Measurements from ENCODE around the gene RFX3.

Gene RFX3

DNA sequence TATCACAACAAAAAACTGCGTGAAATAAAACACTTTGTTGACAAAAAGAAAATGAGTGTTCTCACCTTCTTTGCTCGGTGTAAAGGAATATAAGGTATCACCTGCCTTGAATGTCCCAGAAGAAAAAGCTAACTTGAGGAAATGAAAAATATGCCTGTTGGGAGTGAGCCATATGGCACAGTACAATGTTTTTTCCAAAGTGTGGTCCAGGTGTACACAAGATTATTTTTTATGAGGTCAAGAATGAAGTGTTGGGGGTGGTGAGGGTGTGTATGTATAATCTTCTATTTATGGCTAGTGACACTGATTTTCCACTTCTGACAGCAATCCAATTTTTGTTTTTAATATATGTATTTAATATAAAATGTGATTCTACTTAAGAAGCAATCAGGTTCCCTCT lies 134.4 kb downstream of the RFX3 start:
- no peaks in the 10 kb centered on the region for H3K27me3 ChIP-seq (ENCODE audit: insufficient read depth, low read length)
- H3K4me3 ChIP-seq (ENCODE audit: low read length), result no peak overlapping the region
- H3K4me1 ChIP-seq (ENCODE audit: insufficient read depth, low read length), result no peaks in the 10 kb centered on the region
- peaks cover 30% of the 10 kb centered on the region; the same call in 1 of the 2 replicates for H3K36me3 ChIP-seq (ENCODE audit: insufficient read depth, low read length)
- WGBS, result 98% methylated on average over 2 of the region's 2 CpGs
- no peak overlapping the region for H3K27ac ChIP-seq (ENCODE audit: low read depth, low read length)
- H3K9ac ChIP-seq (ENCODE audit: low read depth, low read length), result no peak overlapping the region
- 0 out of 2 replicates have a peak, but pooled peaks cover 18% of the 10 kb centered on the region for H3K9me3 ChIP-seq (ENCODE audit: insufficient read depth, low read depth, low read length)

DNA sequence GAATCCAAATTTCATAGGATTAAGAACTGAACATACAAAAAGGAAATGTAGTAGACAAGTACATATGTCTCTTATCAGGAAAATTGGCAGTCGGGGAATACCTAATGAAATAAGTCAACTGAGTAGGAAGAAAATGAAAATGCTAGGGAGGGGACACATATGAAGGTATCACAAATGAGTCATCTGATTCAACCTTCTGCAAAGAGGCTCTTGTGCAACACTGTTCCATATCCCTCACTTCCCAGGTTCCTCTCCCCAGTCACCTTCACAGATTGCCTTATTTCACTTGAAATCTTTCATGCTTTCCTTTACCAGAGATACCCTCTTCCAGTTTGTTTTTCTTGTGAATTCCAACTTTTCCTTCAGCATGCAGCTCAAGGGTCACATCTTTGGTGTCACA lies 139.0 kb downstream of the RFX3 start:
- no peaks in the 10 kb centered on the region for H3K4me1 ChIP-seq (ENCODE audit: insufficient read depth, low read length)
- H3K27ac ChIP-seq (ENCODE audit: low read depth, low read length), result no peak overlapping the region
- H3K4me3 ChIP-seq (ENCODE audit: low read length), result no peak overlapping the region
- no peaks in the 10 kb centered on the region for H3K27me3 ChIP-seq (ENCODE audit: insufficient read depth, low read length)
- 0 out of 2 replicates have a peak, but pooled peaks cover 18% of the 10 kb centered on the region for H3K9me3 ChIP-seq (ENCODE audit: insufficient read depth, low read depth, low read length)
- H3K36me3 ChIP-seq (ENCODE audit: insufficient read depth, low read length), result peaks cover 23% of the 10 kb centered on the region; the same call in 1 of the 2 replicates
- WGBS, result 93% methylated on average over 1 of the region's 1 CpG
- H3K9ac ChIP-seq (ENCODE audit: low read depth, low read length), result no peak overlapping the region

DNA sequence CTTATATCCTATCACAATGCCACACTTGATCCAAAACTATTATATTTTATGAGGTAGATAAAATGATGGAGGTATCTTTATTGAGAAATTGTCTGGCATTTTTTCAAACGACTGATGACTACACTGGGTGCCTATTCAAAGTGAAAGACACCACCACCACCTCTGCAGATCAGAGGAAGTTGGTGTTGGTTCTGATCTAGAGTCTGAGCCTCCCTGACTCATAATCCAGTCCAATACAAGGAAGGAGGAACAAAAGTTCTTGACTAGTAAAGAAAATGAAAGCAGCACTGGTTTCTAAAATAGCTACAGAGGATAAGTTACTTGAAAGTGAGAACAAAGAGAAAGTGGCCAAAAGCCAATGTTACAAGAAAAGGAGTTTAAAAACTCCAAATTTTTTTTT lies 139.9 kb downstream of the RFX3 start:
- Histone ChIP-seq H3K36me3 (ENCODE audit: insufficient read depth, low read length) (peaks cover 14% of the 10 kb centered on the region; the same call in 1 of the 2 replicates), H3K27ac (ENCODE audit: low read depth, low read length) (no peak overlapping the region)
- no CpG with 5 or more reads among the region's 1 CpG for WGBS

DNA sequence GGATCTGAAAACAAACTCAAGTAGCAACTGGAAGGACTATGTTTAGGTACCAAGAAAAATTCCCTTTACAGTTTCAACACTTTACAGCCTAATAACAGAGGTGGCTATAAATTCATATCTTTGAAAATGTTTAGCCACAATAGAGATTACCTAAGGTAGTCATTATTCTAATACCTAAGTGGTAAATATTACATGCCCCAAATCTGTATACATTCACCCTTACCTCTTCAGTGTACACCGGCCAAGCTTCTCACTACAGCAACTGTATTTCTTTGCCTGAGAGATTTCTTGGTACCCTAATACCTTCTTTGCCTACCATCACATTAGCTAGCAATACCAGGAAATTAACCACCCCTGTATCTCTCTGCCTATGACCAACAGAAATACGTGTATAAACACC lies 154.0 kb downstream of the RFX3 start:
- H3K27ac ChIP-seq (ENCODE audit: low read depth, low read length), result no peak overlapping the region
- H3K4me1 ChIP-seq (ENCODE audit: insufficient read depth, low read length), result peaks cover 18% of the 10 kb centered on the region
- no peaks in the 10 kb centered on the region for H3K27me3 ChIP-seq (ENCODE audit: insufficient read depth, low read length)
- H3K9ac ChIP-seq (ENCODE audit: low read depth, low read length), result no peak overlapping the region
- no peak overlapping the region for H3K4me3 ChIP-seq (ENCODE audit: low read length)
- 89% methylated on average over 2 of the region's 2 CpGs for WGBS
- H3K36me3 ChIP-seq (ENCODE audit: insufficient read depth, low read length), result no peaks in the 10 kb centered on the region
- no peaks in the 10 kb centered on the region for H3K9me3 ChIP-seq (ENCODE audit: insufficient read depth, low read depth, low read length)

More for the DNA sequence above, 139.9 kb downstream of the RFX3 start:
- H3K27me3 ChIP-seq (ENCODE audit: insufficient read depth, low read length), result no peaks in the 10 kb centered on the region
- no peak overlapping the region for H3K9ac ChIP-seq (ENCODE audit: low read depth, low read length)
- no peak overlapping the region for H3K4me3 ChIP-seq (ENCODE audit: low read length)
- no peaks in the 10 kb centered on the region for H3K4me1 ChIP-seq (ENCODE audit: insufficient read depth, low read length)
- H3K9me3 ChIP-seq (ENCODE audit: insufficient read depth, low read depth, low read length), result 0 out of 2 replicates have a peak, but pooled peaks cover 11% of the 10 kb centered on the region

DNA sequence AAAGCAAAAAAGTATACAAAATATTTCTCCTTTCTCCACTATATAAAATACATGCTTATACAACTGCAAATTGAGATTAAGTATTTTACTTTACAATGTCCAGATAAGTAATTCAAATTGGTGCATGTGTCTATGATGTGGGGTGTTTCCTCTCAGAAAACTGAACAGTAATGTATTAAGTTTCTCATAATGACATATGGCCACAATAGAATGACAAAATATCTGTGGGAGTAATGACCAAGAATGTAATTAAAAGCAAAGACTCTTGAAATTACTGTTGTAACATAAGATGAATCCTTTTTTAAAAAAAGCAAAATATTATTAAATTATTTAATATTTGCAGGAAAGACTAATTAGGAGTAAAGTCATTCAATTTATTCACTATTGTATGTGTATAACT lies 155.1 kb downstream of the RFX3 start:
- Histone ChIP-seq H3K4me1 (ENCODE audit: insufficient read depth, low read length) (peaks cover 20% of the 10 kb centered on the region), H3K9me3 (ENCODE audit: insufficient read depth, low read depth, low read length) (no peaks in the 10 kb centered on the region), H3K9ac (ENCODE audit: low read depth, low read length) (no peak overlapping the region), H3K27ac (ENCODE audit: low read depth, low read length) (no peak overlapping the region), H3K27me3 (ENCODE audit: insufficient read depth, low read length) (no peaks in the 10 kb centered on the region), H3K4me3 (ENCODE audit: low read length) (no peak overlapping the region), H3K36me3 (ENCODE audit: insufficient read depth, low read length) (no peaks in the 10 kb centered on the region)

DNA sequence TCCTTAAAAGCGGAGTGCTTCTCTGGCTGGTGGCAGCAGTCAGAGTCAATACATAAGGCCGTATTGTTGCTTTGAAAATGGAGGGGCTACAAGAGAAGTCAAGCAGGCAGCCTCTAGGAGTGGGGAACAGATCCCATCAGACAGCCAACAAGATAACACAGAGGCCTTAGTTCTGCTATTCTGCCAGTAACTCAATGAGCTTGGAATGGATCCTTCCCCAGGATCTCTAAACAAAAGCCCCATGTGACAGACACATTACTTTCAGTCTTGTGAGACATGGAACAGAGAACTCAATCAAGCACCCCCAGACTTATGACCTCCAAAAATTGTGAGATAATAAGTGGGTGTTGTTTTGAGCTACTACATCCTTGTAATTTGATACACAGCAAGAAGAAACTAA lies 158.6 kb downstream of the RFX3 start:
- Histone ChIP-seq H3K9me3 (ENCODE audit: insufficient read depth, low read depth, low read length) (no peaks in the 10 kb centered on the region), H3K27me3 (ENCODE audit: insufficient read depth, low read length) (no peaks in the 10 kb centered on the region), H3K27ac (ENCODE audit: low read depth, low read length) (peak overlapping the region; percentile 3; the same call in 1 of the 2 replicates), H3K9ac (ENCODE audit: low read depth, low read length) (no peak overlapping the region), H3K4me3 (ENCODE audit: low read length) (no peak overlapping the region), H3K36me3 (ENCODE audit: insufficient read depth, low read length) (no peaks in the 10 kb centered on the region), H3K4me1 (ENCODE audit: insufficient read depth, low read length) (peaks cover 33% of the 10 kb centered on the region)
- 84% methylated on average over 2 of the region's 2 CpGs for WGBS

DNA sequence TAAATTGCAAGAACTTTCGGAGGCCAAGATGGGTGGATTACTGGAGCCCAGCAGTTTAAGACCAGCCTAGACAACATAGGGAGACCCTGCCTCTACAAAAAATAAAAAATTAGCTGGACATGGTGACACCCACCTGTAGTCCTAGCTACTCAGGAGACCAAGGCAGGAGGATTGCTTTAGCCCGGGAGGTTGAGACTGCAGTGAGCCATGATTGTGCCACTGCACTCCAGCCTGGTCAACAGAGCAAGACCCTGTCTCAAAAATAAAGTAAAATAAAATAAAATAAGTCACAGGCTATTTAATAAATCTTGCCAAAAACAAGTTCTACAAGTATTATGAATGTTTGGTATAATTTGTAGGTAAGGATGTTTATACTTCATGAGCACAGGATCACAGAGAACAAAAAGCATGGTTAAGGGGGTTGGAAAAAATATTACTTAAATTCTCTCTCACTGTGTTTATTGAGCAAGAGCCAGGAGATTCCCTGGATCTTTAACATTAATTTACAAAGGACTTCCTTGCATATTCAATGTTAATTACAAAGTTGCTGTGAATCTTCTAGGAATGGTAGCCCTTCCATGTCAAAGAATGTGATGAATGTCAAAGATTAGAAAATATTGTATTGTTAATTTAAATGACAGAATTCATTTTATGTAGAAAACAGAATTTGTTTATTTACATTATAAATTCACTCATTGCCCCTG lies 164.0 kb downstream of the RFX3 start:
- H3K9ac ChIP-seq (ENCODE audit: low read depth, low read length), result no peak overlapping the region

DNA sequence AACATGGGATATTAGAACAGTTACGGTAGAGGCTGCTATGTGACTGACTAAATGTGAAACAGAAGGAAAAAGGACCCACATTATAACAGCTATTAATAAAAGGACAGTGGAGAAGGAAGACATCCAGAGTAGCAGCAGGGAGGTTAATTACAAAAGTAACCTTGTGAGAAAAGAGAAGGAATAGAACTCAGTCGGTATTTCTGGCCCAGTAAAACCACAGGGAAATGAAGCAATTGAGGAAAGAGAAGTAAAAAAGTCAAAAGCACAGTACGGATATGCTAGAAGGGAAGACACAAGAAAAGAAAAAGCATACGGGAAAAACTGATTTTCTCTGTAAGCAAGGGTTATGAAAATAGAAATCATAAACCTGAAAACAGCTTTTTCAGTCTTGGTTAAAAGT lies 164.7 kb downstream of the RFX3 start:
- Histone ChIP-seq H3K9ac (ENCODE audit: low read depth, low read length) (no peak overlapping the region), H3K36me3 (ENCODE audit: insufficient read depth, low read length) (no peaks in the 10 kb centered on the region), H3K9me3 (ENCODE audit: insufficient read depth, low read depth, low read length) (no peaks in the 10 kb centered on the region), H3K4me3 (ENCODE audit: low read length) (no peak overlapping the region), H3K27ac (ENCODE audit: low read depth, low read length) (peak overlapping the region; percentile 6; the same call in 1 of the 2 replicates), H3K27me3 (ENCODE audit: insufficient read depth, low read length) (no peaks in the 10 kb centered on the region), H3K4me1 (ENCODE audit: insufficient read depth, low read length) (peaks cover 33% of the 10 kb centered on the region)
- 94% methylated on average over 4 of the region's 4 CpGs for WGBS

More for the DNA sequence above, 164.0 kb downstream of the RFX3 start:
- Histone ChIP-seq H3K4me3 (ENCODE audit: low read length) (no peak overlapping the region), H3K9me3 (ENCODE audit: insufficient read depth, low read depth, low read length) (no peaks in the 10 kb centered on the region), H3K36me3 (ENCODE audit: insufficient read depth, low read length) (no peaks in the 10 kb centered on the region), H3K27ac (ENCODE audit: low read depth, low read length) (peak overlapping the region; percentile 43; the same call in 1 of the 2 replicates), H3K4me1 (ENCODE audit: insufficient read depth, low read length) (peaks cover 36% of the 10 kb centered on the region), H3K27me3 (ENCODE audit: insufficient read depth, low read length) (no peaks in the 10 kb centered on the region)
- 98% methylated on average over 2 of the region's 2 CpGs for WGBS

DNA sequence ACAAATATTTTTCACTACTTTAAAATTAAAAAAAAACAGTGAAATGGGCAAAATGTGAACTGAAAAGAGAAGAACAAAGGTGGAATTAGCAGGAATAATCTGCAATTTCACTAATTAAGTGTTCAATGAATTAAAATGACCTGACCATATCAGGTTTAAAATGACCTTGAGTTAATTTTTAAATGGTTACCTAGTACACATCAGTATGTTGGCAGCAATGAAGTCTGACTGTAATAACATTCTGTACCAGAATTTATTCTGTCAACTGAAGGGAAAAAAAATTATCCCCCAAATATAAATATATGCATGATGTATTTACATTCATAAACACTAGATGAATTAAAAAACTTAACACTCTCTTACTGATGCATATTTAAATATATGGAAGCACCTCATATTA lies 165.6 kb downstream of the RFX3 start:
- no peak overlapping the region for H3K27ac ChIP-seq (ENCODE audit: low read depth, low read length)
- no peaks in the 10 kb centered on the region for H3K9me3 ChIP-seq (ENCODE audit: insufficient read depth, low read depth, low read length)
- H3K36me3 ChIP-seq (ENCODE audit: insufficient read depth, low read length), result no peaks in the 10 kb centered on the region
- no peak overlapping the region for H3K9ac ChIP-seq (ENCODE audit: low read depth, low read length)
- H3K4me1 ChIP-seq (ENCODE audit: insufficient read depth, low read length), result peaks cover 33% of the 10 kb centered on the region
- no peak overlapping the region for H3K4me3 ChIP-seq (ENCODE audit: low read length)
- no peaks in the 10 kb centered on the region for H3K27me3 ChIP-seq (ENCODE audit: insufficient read depth, low read length)

DNA sequence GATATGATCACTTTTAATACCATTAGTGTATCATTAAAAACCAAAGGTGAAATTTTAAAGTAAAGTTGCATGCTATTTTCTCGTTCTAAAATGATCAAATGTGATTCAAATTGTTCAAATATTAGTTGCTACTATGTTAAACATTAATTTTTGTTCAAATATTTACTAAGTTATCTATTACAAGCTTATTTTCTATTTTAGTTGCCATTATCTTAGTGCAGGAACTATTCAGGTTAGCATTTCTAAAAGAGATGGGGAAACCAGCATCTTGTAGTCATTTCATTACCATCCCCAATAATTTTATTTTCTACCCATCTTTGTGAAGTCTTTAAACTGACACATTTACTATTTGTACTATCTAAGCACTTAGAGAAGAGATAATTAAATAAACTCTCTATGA lies 166.0 kb downstream of the RFX3 start:
- H3K4me1 ChIP-seq (ENCODE audit: insufficient read depth, low read length), result peaks cover 33% of the 10 kb centered on the region
- H3K9me3 ChIP-seq (ENCODE audit: insufficient read depth, low read depth, low read length), result no peaks in the 10 kb centered on the region
- no peak overlapping the region for H3K9ac ChIP-seq (ENCODE audit: low read depth, low read length)
- no CpG with 5 or more reads among the region's 1 CpG for WGBS
- H3K27me3 ChIP-seq (ENCODE audit: insufficient read depth, low read length), result no peaks in the 10 kb centered on the region
- H3K36me3 ChIP-seq (ENCODE audit: insufficient read depth, low read length), result no peaks in the 10 kb centered on the region
- H3K27ac ChIP-seq (ENCODE audit: low read depth, low read length), result no peak overlapping the region
- H3K4me3 ChIP-seq (ENCODE audit: low read length), result no peak overlapping the region

DNA sequence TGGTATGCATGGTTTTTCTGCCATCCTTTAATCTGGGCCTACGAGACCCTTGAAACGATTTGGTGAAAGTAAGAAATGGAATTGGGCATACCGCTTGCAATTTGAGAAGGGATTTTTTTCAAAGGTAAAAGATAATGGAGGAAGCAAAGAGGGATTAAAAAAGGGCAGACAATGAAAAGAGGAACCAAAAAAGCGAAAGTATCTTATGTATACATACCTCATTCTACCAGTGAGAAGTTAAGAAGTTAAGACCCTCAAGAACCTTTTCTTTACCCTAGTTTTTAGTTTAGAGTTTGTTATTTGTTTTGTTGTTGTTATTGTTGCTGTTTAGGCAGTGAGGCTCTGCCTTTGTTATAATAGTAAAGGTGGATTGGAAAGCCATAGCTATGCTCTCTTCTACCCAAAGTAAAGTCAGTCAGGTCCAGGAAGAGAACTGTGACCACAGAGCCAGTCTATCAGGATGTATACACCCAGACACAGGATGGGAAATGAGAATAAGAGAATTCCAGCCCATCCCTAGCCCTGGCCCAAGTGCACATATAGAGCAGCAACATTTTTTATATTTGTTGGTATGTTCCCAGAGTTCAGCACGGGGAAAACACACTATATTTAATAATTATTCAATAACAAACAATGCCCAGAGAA lies 166.6 kb downstream of the RFX3 start:
- Histone ChIP-seq H3K27ac (ENCODE audit: low read depth, low read length) (no peak overlapping the region), H3K4me1 (ENCODE audit: insufficient read depth, low read length) (peaks cover 33% of the 10 kb centered on the region), H3K4me3 (ENCODE audit: low read length) (no peak overlapping the region), H3K9me3 (ENCODE audit: insufficient read depth, low read depth, low read length) (peaks cover 3% of the 10 kb centered on the region; the same call in 1 of the 2 replicates), H3K9ac (ENCODE audit: low read depth, low read length) (no peak overlapping the region), H3K36me3 (ENCODE audit: insufficient read depth, low read length) (no peaks in the 10 kb centered on the region), H3K27me3 (ENCODE audit: insufficient read depth, low read length) (no peaks in the 10 kb centered on the region)
- WGBS, result 98% methylated on average over 3 of the region's 5 CpGs

Data from HUES64 (cell line).